D341Med (cell line): ENCODE measurements around the gene SLC26A1.

Source experiments
- DNase-seq: peaks from one replicate; pipeline ENCODE4 v3.0.0; 2012; ENCODE audit warnings: low spot score

Gene SLC26A1

DNA sequence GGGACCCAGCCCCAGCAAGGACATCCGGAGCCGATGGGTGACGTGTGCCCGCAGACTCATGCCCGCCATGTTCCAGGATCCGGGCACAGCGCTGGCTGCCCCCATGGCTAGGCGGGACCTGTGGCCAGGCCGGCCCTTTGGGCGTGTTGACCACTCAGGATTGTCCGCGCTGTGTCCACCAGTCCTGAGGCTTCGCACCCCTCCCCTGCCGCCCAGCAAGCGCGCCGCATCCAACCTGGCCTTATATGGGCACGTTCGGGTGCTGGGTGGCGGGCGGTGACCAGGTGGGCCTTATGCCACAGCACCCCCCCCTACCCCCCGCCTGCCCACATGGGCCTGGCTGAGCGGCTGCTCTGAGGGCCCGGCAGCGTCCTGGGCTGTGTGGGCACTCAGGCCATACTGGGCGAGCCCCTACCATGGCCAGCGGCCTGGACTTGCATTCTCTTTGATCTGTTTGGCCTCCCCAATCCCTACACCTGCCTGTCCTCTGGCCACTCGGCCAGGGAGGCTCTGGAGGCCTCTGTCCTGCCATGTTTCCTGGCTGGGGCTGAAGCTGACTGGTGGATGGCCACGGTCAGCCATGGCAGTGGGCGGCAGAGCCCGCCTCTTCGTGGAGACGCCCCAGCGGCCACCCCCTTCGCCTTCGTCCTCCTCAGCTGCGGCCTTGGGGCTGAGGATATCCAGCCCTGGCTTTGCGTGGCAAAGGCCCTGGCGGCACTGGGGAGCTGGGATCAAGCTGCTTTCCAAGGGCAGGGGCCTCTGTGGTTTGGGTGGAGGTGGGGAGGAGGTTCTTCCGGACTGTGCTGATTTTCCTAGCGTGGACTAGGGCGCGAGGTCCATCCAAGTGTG lies 20.2 kb upstream of the SLC26A1 start:
- DNase-seq, result no peak

DNA sequence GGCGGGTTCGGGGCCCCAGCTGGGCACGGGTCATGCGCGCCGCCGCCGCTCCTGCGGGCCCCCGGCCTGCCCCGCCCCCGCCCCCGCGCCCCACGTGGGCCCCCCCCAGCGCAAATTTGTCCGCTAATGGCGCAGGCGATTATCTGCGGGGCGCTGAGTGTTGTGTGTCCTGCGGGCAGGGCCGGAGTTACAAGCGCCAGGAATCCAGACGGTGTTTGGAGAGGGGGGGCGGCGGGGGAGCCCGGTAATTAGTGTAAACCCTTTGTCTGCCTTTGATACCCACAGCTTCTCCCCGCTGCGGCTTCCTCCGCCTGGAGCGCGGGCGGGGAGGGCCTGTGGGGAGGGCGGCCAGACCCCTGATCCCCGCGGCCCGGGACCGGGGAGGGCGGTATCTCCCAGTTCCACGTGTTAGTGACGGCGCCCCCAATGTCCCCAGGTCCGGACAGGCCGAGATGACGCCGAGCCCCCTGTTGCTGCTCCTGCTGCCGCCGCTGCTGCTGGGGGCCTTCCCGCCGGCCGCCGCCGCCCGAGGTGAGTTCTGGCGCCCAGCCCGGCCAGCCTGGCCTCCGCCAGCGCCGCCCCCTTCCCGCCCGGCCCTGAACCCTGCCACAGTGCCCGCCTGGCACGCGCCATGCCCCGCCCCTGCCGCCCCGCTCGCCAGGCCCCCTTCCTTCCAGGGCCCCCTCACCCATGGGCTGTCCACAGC lies 19.0 kb upstream of the SLC26A1 start:
- peak; percentile 74 for DNase-seq

DNA sequence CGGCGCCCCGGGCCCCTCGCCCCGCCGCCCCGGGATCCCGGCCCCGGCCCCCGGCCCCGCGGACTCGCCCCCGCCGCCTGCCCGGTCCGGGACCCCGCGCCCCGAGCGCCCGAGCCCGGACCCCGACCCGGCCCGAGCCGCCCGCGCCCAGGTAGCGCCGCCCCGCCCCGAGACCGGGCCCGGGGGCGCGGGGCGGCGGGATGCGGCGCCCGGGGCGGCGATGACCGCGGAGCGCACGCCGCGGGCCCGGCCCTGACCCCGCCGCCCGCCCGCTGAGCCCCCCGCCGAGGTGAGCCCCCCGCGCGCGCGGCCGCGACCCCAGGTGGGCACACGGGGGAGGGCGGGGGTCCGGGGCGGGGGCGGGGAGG lies 18.4 kb upstream of the SLC26A1 start:
- DNase-seq, result no peak

- peak; percentile 94 for DNase-seq
Observed at GRCh38 chr4:1011022-1011665, 17.9 kb upstream of the SLC26A1 start, which contains the start of gene FGFRL1. FGFRL1 (plus strand) TSS chr4:1011626; CDS start chr4:1012486, 860 bp downstream.

- no peak for DNase-seq
Observed at GRCh38 chr4:1010395-1011021, 17.3 kb upstream of the SLC26A1 start.

- peak; percentile 98 for DNase-seq
Observed at GRCh38 chr4:1009542-1010394, 16.6 kb upstream of the SLC26A1 start.

DNA sequence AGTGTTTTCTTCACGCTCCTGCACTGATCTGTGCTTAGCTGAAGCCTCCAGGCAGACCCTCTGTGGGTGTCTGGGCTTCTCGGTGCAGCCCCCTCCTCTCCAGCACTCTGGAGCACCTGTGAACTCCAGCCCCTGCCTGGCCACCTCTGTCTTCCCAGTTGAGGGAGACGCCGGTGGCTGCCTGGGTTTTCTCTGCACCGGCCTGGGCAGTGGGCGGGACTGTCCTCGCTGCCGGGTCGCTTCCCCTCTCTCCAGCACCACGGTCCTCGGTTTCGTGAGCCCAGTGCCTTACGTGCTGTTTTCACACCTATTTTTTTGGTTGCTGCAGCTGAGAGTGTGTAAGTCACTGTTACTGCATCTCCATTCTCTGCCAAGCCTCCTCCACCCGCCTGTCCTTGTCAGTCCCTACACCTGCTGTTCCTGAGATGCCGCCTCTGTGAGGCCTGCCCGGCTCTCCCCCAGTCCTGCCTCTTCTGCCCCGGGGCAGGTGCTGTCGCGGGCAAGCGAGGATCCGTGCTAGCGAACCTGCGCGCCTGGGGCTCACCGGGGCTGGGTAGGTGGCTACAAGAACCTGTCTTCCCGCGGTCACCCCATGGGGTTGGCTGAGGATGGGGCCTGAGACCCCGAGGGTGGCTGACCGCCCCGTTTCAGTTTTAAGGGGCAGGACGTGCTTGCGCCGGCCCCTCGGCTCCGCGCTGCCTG lies 15.8 kb upstream of the SLC26A1 start:
- no peak for DNase-seq

GRCh38 chr4:1006856-1007255 lies 13.7 kb upstream of the SLC26A1 start:
- DNase-seq, result no peak

DNA sequence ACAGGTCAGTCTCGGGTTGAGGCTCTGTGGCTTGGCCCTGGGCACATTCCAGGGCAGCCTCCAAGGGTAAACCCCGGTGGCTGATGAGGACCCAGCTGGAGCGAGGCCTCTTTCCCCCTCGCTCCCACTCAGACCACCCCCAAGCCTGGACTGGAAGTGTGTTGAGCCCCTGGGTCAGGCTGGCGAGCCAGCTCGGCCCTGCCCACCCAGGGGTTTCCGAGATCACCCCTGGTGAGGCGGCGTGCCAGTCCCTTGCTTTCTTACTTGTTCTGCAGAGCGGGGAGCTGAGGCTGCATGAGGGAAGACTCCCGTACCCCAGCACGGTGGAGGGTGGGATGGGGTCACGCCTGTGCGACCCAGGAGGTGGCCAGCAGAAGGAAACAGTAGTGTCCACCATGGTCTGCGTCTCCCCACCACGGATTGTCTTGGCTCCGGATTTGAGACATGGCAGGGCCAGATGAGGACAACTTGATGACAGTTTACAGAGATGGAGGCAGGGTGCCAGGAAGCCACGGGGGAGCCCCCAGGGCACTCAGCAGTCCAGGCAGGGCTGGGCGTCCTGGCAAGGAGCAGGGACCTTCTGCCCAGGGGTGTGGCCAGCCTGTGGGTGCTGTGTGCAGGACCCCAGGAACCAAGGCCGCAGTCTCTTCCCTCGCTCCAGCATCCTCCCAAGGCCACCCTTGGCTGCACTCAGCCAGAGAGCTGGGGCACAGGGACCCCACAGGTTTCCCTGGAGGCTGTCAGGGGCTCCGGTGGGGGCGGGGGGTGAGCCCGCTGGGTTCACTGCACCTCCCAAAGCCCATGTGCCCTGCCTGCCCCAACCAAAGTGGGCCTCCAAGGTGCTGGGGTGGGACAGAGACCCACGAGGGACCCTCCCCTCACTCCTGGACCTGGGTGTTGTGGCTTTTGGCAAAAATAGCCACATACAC lies 11.6 kb upstream of the SLC26A1 start:
- DNase-seq, result no peak

GRCh38 chr4:1004071-1004418 lies 10.8 kb upstream of the SLC26A1 start:
- DNase-seq, result no peak

DNA sequence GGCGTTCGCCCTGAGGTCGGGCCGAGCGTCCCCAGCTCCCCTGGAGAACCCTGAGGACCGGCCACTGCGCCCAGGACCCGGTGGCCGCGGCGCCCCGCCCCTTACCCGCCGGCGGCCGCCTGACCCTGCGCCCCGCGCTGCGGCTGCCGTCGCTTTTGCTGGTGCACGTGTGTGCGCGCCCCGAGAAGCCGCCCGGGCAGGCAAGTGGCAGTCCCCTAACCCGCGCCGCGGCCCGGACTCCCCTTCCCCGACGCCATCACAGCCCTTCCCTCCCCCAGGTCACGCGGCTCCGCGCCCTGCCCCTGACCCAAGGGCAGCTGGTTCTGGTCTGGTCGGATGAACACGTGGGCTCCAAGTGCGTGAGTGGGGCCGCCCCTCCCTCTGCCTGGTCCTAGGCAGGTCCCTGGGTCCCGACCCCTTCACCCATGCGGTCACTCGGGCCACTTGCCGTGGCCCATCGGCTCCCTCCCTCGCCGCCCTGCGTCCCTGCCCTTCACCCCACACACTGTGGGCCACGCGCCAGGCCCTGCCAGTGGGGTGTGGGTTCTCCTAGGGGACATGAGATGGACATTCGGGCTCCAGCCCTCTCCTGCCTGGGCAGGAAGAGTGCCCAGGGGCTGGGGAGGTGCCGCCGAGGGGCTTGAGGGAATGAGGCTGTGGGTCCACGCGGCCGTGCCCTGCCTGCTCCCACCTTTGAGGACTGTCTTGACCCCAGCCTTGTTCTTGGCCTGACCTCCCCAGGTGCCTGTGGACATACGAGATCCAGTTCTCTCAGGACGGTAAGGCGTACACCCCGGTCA lies 10.3 kb upstream of the SLC26A1 start:
- DNase-seq, result no peak

GRCh38 chr4:1002631-1003251 lies 9.5 kb upstream of the SLC26A1 start:
- no peak for DNase-seq

DNA sequence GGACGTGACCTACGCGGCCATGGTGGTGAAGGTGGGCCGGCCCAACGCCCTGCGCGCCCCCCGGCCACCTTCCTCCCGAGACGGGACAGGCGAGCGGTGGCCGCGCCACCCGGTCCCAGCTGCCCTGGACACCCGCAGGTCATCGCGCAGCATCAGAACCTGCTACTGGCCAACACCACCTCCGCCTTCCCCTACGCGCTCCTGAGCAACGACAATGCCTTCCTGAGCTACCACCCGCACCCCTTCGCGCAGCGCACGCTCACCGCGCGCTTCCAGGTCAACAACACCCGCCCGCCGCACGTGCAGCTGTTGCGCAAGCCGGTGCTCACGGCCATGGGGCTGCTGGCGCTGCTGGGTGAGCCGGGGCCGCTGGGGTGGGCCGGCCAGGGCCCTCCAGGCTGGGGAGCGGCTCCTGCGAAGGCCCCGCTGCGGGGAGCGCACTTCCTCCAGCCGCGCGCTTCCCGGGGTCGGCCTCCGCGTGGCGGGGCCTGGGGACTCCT lies 9.0 kb upstream of the SLC26A1 start:
- DNase-seq, result no peak

DNA sequence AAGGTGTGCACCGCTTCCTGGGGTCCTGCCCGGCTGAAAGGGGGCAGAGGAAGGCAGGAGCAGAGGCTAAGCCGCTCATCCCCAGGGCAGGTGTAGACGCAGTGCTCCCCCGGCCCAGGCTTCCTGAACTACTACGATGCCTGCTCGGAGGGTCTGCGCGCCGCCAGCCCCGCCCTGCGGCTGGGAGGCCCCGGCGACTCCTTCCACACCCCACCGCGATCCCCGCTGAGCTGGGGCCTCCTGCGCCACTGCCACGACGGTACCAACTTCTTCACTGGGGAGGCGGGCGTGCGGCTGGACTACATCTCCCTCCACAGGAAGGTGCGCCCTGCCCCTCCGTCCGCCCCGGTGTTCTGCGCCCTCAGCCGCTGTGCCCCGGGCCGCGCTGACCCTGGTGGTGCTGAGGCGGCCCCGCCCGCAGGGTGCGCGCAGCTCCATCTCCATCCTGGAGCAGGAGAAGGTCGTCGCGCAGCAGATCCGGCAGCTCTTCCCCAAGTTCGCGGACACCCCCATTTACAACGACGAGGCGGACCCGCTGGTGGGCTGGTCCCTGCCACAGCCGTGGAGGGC lies 8.4 kb upstream of the SLC26A1 start:
- no peak for DNase-seq

GRCh38 chr4:1000686-1001260 lies 7.6 kb upstream of the SLC26A1 start:
- DNase-seq, result no peak

DNA sequence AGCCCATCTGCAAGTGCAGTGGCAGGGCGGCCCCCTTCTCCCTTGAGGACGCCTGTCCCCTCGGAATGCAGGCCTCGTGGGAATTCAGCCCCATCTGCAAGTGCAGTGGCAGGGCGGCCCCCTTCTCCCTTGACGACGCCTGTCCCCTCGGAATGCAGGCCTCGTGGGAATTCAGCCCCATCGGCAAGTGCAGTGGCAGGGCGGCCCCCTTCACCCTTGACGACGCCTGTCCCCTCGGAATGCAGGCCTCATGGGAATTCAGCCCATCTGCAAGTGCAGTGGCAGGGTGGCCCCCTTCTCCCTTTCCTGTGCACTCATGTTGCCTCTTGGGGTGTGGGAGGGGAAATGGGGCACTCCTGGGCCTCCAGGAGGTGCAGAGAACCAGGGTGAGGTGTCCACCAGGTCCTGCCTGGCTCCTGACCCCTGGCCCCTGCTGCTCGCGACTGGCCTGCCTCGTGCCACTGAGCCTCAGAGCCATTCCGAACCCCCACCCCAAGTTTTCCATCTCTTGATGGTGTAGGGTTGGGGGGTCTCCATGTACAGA lies 6.8 kb upstream of the SLC26A1 start:
- peak; percentile 76 for DNase-seq

DNA sequence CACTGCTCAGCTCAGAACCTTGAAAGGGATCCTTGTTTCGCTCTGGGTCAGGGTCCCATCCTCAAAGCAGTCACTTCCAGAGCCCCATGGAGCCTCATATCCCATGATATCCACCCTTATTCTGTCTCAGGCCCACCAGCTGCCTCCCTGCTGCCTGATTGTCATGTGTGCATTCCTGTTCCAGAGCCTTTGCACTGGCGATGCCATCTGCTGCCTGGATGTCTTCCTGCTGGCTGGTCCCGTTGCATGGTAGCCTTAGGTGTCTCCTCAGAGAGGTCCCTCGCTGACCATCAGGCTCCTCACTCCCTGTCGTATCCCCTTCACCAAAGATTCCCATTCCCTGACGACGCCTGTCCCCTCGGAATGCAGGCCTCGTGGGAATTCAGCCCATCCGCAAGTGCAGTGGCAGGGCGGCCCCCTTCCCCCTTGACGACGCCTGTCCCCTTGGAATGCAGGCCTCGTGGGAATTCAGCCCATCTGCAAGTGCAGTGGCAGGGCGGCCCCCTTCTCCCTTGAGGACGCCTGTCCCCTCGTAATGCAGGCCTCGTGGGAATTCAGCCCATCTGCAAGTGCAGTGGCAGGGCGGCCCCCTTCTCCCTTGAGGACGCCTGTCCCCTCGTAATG lies 6.1 kb upstream of the SLC26A1 start:
- DNase-seq, result peak; percentile 81
